Measurements from ENCODE around the gene RNPEP. TPM values are rescaled to one million over a fixed set of nuclear protein-coding genes. Genes with fewer than 3 reads are reported as not detected.

RNPEP gene
- polyA plus RNA-seq, 1 of the 3 experiments (the other 2 are of a cell fraction): 46.7 TPM

DNA sequence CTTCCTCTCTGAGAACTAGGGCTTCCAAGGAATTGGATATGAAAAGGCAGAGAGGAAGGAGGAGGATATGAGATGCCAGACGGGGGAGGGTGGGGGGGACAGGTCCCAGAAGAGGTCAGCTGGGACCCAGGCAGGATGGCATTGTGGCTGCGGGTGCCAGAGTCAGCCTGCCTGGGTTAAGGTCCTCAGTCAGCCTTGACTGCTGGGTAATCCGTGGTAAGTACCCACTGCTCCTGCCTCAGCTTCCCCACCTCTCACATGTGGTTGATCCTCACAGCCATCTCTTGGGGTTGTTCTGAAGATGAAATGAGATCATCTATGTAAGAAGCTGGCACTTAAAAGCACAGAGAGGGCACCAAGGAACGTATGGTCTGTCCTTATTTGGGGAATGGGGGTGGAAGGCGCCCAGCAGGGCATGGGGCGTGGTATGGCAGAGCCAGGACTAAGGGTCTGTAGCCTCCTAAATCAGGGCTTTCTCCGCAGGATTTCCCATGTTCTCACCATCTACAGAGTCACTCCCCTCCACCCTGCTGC lies 51.8 kb downstream of the RNPEP start:
- Histone ChIP-seq H3K9me2 (no peaks in the 10 kb centered on the region), H3K4me3 (ENCODE audit: low read depth in 2 of 2, low read length in 1 of 2) (no peak overlapping the region), H3K9ac (no peak overlapping the region), H3F3A (replicated peaks; ENCODE audit: insufficient read depth) (no peaks in the 10 kb centered on the region), H3K79me2 (ENCODE audit: insufficient read depth) (no peaks in the 10 kb centered on the region), H3K4me1 (ENCODE audit: control insufficient read depth in 1 of 2, insufficient read depth in 2 of 2, low read depth in 1 of 2, low read length in 1 of 2) (no peaks in the 10 kb centered on the region), H4K20me1 (ENCODE audit: insufficient read depth) (no peaks in the 10 kb centered on the region), H2AFZ (ENCODE audit: low read depth) (no peak overlapping the region), H3K27ac (ENCODE audit: low read depth in 2 of 2, low read length in 1 of 2) (no peak overlapping the region), H3K36me3 (replicated peaks in 1 of 2; ENCODE audit: control insufficient read depth in 1 of 2, insufficient read depth in 2 of 2, low read length in 1 of 2) (no peaks in the 10 kb centered on the region), H3K4me2 (no peak overlapping the region), H3K27me3 (ENCODE audit: insufficient read depth) (no peaks in the 10 kb centered on the region), H3K9me3 (no peaks in the 10 kb centered on the region)
- 87% methylated on average over 6 of the region's 7 CpGs for WGBS (ENCODE audit: low lambda C conversion rate)
- ChIA-PET POLR2A (no interaction called here), CTCF (interaction anchor here (0.7 to 2.2 kb wide), 4 partner anchors 34 to 162 kb away, joined by 3 to 7 read pairs (median 3); no protein-coding TSS in a partner anchor)
- DNase-seq: no peak
- TF ChIP-seq, protein P1, sequence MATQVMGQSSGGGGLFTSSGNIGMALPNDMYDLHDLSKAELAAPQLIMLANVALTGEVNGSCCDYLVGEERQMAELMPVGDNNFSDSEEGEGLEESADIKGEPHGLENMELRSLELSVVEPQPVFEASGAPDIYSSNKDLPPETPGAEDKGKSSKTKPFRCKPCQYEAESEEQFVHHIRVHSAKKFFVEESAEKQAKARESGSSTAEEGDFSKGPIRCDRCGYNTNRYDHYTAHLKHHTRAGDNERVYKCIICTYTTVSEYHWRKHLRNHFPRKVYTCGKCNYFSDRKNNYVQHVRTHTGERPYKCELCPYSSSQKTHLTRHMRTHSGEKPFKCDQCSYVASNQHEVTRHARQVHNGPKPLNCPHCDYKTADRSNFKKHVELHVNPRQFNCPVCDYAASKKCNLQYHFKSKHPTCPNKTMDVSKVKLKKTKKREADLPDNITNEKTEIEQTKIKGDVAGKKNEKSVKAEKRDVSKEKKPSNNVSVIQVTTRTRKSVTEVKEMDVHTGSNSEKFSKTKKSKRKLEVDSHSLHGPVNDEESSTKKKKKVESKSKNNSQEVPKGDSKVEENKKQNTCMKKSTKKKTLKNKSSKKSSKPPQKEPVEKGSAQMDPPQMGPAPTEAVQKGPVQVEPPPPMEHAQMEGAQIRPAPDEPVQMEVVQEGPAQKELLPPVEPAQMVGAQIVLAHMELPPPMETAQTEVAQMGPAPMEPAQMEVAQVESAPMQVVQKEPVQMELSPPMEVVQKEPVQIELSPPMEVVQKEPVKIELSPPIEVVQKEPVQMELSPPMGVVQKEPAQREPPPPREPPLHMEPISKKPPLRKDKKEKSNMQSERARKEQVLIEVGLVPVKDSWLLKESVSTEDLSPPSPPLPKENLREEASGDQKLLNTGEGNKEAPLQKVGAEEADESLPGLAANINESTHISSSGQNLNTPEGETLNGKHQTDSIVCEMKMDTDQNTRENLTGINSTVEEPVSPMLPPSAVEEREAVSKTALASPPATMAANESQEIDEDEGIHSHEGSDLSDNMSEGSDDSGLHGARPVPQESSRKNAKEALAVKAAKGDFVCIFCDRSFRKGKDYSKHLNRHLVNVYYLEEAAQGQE (IDR thresholded peaks at IDR 0.05; ENCODE audit: low read depth, low read length): no peak
- TF ChIP-seq, protein P2, sequence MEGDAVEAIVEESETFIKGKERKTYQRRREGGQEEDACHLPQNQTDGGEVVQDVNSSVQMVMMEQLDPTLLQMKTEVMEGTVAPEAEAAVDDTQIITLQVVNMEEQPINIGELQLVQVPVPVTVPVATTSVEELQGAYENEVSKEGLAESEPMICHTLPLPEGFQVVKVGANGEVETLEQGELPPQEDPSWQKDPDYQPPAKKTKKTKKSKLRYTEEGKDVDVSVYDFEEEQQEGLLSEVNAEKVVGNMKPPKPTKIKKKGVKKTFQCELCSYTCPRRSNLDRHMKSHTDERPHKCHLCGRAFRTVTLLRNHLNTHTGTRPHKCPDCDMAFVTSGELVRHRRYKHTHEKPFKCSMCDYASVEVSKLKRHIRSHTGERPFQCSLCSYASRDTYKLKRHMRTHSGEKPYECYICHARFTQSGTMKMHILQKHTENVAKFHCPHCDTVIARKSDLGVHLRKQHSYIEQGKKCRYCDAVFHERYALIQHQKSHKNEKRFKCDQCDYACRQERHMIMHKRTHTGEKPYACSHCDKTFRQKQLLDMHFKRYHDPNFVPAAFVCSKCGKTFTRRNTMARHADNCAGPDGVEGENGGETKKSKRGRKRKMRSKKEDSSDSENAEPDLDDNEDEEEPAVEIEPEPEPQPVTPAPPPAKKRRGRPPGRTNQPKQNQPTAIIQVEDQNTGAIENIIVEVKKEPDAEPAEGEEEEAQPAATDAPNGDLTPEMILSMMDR (IDR thresholded peaks at IDR 0.05): no peak
- TF ChIP-seq TEAD4 (IDR thresholded peaks at IDR 0.05; ENCODE audit: borderline replicate concordance, insufficient read depth): no peak
- TF ChIP-seq MXI1 (IDR thresholded peaks at IDR 0.05; ENCODE audit: low read depth, low read length): no peak
- TF ChIP-seq, protein P3, sequence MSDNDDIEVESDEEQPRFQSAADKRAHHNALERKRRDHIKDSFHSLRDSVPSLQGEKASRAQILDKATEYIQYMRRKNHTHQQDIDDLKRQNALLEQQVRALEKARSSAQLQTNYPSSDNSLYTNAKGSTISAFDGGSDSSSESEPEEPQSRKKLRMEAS (IDR thresholded peaks at IDR 0.05; ENCODE audit: low read depth): no peak
- no peak for TF ChIP-seq TAF1 (IDR thresholded peaks at IDR 0.05; ENCODE audit: borderline replicate concordance, low read depth, low read length)
- TF ChIP-seq GATA2 (CRISPR knock-in tag; IDR thresholded peaks at IDR 0.05): no peak
- TF ChIP-seq TCF12 (IDR thresholded peaks at IDR 0.05): no peak
- TF ChIP-seq FOSL2 (IDR thresholded peaks at IDR 0.05; ENCODE audit: borderline replicate concordance, low read depth): no peak
- TF ChIP-seq RXRA (IDR thresholded peaks at IDR 0.05; ENCODE audit: borderline replicate concordance, low read depth): no peak
- TF ChIP-seq MEF2A (IDR thresholded peaks at IDR 0.05; ENCODE audit: borderline replicate concordance, low read depth): no peak
- TF ChIP-seq POLR2AphosphoS5 (IDR thresholded peaks at IDR 0.05; ENCODE audit: low read depth, low read length): no peak
- TF ChIP-seq RAD21 (IDR thresholded peaks at IDR 0.05; ENCODE audit: low read length): no peak
- TF ChIP-seq ZBTB33 (IDR thresholded peaks at IDR 0.05; ENCODE audit: borderline replicate concordance, low read depth): no peak
- TF ChIP-seq EP300 (IDR thresholded peaks at IDR 0.05; ENCODE audit: borderline replicate concordance in 1 of 2, low read depth in 1 of 2, low read length in 1 of 2): no peak
- TF ChIP-seq CHD2 (IDR thresholded peaks at IDR 0.05; ENCODE audit: low read length, partially characterized antibody): no peak
- TF ChIP-seq RCOR1 (IDR thresholded peaks at IDR 0.05; ENCODE audit: low read length): no peak
- TF ChIP-seq RFX5 (IDR thresholded peaks at IDR 0.05; ENCODE audit: low read length): no peak

Measured in SK-N-SH (cell line).